HUES64 (cell line): ENCODE results near the gene GPR37L1.

Experiments
- H3K27ac ChIP-seq: 2 replicates; pipeline ENCODE4 v1.7.0; 2013; ENCODE audit warnings: low read depth, low read length, inconsistent platforms
- H3K27me3 ChIP-seq: 2 replicates; pipeline ENCODE4 v1.6.1; 2013; ENCODE audit warnings: mild to moderate bottlenecking, low read length; ENCODE audit not compliant: insufficient read depth
- H3K36me3 ChIP-seq: 2 replicates; pipeline ENCODE4 v1.6.1; 2013; ENCODE audit warnings: mild to moderate bottlenecking, low read length; ENCODE audit not compliant: insufficient read depth
- H3K4me1 ChIP-seq: 2 replicates; pipeline ENCODE4 v1.6.1; 2013; ENCODE audit warnings: mild to moderate bottlenecking, low read length, moderate library complexity; ENCODE audit not compliant: insufficient read depth
- H3K4me3 ChIP-seq: 2 replicates; pipeline ENCODE4 v1.5.1; 2013; ENCODE audit warnings: mild to moderate bottlenecking, low read length, moderate library complexity
- H3K9ac ChIP-seq: 2 replicates; pipeline ENCODE4 v1.6.1; 2013; ENCODE audit warnings: mild to moderate bottlenecking, low read depth, low read length
- H3K9me3 ChIP-seq: 2 replicates; pipeline ENCODE4 v1.6.1; 2013; ENCODE audit warnings: low read depth, low read length; ENCODE audit not compliant: insufficient read depth
- WGBS: fragments of 150-250, 120-280 bp; methylation state at CpG from one replicate; pipeline ENCODE4 v1.1.7; 2013; ENCODE audit warnings: missing lambda C conversion rate; 5-methylcytosine and 5-hydroxymethylcytosine counted together

The GPR37L1 gene

DNA sequence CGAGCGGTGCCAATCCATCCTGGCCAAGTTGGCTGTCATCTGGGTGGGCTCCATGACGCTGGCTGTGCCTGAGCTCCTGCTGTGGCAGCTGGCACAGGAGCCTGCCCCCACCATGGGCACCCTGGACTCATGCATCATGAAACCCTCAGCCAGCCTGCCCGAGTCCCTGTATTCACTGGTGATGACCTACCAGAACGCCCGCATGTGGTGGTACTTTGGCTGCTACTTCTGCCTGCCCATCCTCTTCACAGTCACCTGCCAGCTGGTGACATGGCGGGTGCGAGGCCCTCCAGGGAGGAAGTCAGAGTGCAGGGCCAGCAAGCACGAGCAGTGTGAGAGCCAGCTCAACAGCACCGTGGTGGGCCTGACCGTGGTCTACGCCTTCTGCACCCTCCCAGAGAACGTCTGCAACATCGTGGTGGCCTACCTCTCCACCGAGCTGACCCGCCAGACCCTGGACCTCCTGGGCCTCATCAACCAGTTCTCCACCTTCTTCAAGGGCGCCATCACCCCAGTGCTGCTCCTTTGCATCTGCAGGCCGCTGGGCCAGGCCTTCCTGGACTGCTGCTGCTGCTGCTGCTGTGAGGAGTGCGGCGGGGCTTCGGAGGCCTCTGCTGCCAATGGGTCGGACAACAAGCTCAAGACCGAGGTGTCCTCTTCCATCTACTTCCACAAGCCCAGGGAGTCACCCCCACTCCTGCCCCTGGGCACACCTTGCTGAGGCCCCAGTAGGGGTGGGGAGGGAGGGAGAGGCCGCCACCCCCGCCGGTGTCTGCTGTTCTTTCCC lies 5.3 kb downstream of the GPR37L1 start:
- Histone ChIP-seq H3K9me3 (no peaks in the 10 kb centered on the region), H3K4me1 (no peaks in the 10 kb centered on the region), H3K4me3 (no peak overlapping the region), H3K27me3 (no peaks in the 10 kb centered on the region), H3K27ac (no peak overlapping the region), H3K36me3 (peaks cover under 1% of the 10 kb centered on the region; the same call in 1 of the 2 replicates), H3K9ac (no peak overlapping the region)
- WGBS: 95% methylated on average over 26 of the region's 26 CpGs

DNA sequence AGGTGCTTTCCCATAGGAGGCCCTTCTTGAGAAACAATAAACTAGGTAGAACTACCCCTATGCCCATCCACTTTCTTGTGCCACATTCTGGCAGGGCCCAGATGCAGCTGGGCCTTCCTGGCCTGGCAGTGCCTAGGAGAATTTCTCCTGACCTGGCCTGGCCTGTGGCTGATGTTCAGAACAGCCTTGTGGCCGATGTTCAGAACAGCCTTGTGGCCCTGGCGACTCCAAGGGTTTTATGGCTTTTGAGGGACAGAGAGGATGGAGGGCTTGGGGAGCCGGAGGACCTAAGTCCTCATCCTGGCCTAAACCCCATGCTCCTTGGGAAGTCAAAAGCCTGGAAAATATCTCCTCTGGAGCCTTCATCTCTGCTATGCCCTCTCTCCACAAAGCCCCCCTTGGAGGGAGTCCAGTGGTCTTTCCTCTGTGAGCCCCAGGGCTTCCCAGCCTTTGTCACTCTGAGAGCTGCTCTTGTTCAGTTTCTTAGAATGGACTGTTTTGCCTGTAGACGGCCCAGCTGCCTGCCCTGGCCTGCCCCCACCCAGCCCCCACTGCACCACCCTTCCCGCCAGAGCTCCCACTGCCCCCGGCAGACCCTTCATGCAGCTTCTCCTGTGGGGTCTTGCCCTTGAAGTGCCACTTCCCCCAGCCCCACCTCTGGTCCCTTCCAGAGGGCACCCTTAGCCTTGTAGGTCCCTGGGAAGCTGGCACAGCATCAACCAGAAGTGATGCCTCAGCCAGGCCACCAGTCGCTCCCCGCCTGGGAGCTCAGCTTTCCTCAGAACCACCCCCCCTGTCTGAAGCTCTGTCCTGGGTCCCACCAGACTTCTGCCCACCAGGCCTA lies 7.0 kb downstream of the GPR37L1 start:
- H3K4me1 ChIP-seq: no peaks in the 10 kb centered on the region
- no peaks in the 10 kb centered on the region for H3K27me3 ChIP-seq
- WGBS: 86% methylated on average over 8 of the region's 8 CpGs

DNA sequence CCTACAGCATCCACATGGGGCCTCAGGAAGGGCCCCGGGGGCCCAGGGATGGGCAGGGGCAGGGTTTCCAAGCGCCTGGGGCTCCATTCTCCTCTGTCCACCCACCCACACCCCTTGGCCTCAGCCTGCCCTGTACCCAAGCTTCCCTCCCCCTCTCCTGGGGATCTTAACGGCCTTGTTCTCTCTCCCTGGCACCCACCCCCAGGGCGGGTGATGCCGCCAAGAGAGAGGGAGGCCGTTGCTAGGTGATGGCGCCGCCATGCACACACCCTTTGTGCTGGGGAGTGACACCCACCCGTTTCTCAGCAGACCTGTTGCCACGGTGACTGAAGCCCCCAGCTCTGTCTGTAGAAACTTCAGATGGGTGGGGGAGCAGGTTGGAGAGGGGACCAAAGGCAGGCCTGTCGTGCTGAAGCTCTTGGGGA lies 7.6 kb downstream of the GPR37L1 start:
- Histone ChIP-seq H3K27ac (no peak overlapping the region), H3K9ac (no peak overlapping the region)
- WGBS: 78% methylated on average over 11 of the region's 11 CpGs

More for the DNA sequence above, 7.0 kb downstream of the GPR37L1 start:
- Histone ChIP-seq H3K27ac (no peak overlapping the region), H3K9ac (no peak overlapping the region), H3K4me3 (no peak overlapping the region), H3K36me3 (peaks cover 15% of the 10 kb centered on the region), H3K9me3 (no peaks in the 10 kb centered on the region)

DNA sequence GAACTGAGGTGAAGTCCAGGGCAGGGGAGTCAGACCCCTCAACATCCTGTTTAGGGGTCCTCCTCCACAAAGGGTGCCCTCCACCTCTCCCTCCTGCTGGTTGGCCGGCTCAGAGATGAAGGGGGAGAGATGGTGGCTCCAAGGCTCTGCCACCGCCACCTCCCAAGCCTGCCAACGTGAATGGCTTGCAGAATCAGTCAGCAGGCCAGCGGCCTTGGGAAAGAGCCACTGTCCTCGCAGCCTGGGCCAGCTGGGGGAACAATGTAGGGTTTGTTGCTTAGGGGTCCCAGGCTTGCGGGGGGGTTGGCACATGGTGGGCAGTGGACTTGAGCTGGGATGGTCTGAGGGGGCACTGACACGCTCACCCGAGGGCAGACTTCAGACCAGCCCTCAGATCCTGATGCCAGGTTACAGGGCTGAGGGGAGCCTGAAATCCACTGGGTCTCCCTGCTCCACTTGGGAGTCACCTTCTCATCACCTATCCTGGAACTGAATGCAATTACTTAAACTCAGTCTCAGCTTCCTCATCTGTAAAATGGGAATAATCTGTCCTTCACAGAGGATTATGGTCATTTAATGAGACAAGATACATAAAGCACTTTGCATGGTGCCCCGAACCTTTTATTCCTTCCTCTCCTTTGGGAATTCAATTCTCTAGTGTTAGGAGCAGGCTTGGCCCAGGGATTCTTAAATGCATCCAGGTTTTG lies 8.3 kb downstream of the GPR37L1 start:
- no peaks in the 10 kb centered on the region for H3K27me3 ChIP-seq
- no peaks in the 10 kb centered on the region for H3K4me1 ChIP-seq
- H3K4me3 ChIP-seq: no peak overlapping the region
- H3K9ac ChIP-seq: no peak overlapping the region
- no peaks in the 10 kb centered on the region for H3K9me3 ChIP-seq
- H3K36me3 ChIP-seq: peaks cover 18% of the 10 kb centered on the region
- 81% methylated on average over 9 of the region's 9 CpGs for WGBS
- no peak overlapping the region for H3K27ac ChIP-seq

More for the DNA sequence above, 7.6 kb downstream of the GPR37L1 start:
- H3K36me3 ChIP-seq: peaks cover 18% of the 10 kb centered on the region
- no peaks in the 10 kb centered on the region for H3K27me3 ChIP-seq
- H3K4me3 ChIP-seq: no peak overlapping the region
- H3K4me1 ChIP-seq: no peaks in the 10 kb centered on the region
- H3K9me3 ChIP-seq: no peaks in the 10 kb centered on the region

DNA sequence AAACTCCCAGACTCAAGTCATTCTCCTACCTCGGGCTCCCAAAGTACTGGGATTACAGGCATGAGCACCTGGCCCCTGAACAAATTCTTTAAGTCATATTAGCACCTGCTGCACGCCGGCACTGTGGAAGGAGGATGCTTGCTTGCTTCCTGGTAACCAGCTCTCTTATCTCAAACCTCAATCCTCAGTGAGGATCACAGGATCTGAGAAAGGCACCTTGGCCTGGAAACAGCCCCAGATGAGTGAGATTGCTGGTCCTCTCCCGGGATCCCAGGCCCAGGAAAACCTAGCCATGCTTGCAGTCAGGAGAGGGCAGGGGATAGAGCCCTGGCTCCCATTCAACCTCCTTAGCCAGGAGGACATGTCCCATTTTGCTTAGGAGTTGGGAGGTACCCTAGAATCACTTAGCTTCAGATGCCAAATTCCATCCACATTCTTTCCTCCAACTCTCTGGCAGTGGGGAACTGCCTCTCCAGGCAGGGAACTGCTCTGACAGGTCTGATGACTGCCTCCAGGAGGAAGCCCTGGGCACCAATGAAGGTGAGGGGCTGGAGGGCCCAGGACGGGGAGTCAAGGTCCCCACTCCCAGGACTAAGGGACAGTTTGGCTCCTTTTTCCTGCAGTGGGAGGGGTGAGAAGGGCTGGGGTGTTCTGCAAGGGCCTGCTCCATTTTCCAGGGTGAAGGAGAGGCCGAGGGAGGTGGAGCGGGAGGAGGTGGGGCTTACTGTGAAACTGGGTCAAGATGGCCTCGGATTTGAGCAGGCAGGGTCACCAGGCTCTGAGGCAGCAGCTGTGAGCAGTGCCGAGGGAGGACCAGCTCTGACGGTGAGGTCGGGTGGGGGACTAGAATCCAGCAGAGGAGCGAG lies 9.5 kb downstream of the GPR37L1 start:
- peaks cover 18% of the 10 kb centered on the region for H3K36me3 ChIP-seq
- H3K9me3 ChIP-seq: no peaks in the 10 kb centered on the region
- H3K4me1 ChIP-seq: no peaks in the 10 kb centered on the region
- no peak overlapping the region for H3K4me3 ChIP-seq
- WGBS: 95% methylated on average over 12 of the region's 12 CpGs
- H3K27me3 ChIP-seq: no peaks in the 10 kb centered on the region
- no peak overlapping the region for H3K9ac ChIP-seq
- no peak overlapping the region for H3K27ac ChIP-seq

DNA sequence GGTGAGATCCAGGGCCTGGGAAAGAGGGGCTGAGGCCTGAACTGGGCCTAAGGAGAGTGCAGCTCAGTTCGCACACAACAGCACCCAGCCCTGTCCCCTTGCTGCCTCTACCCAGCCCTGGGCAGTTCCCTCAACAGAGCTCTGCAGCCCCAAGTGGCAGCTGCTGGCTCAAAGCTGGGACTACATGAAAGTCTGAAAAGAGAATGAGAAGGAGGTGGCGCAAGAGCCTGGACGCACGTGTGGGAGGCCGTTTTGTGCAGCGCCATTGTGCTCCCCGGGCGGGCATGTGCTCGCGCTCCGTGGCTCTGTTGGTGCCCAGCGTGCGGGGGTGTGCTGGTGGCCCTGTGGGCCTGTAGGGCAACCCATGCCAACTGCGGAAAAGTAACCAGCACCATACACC lies 10.3 kb downstream of the GPR37L1 start:
- H3K27ac ChIP-seq: no peak overlapping the region
- no peaks in the 10 kb centered on the region for H3K4me1 ChIP-seq
- WGBS: 97% methylated on average over 14 of the region's 14 CpGs
- no peaks in the 10 kb centered on the region for H3K27me3 ChIP-seq
- no peak overlapping the region for H3K4me3 ChIP-seq
- no peak overlapping the region for H3K9ac ChIP-seq
- peaks cover 24% of the 10 kb centered on the region for H3K36me3 ChIP-seq
- H3K9me3 ChIP-seq: no peaks in the 10 kb centered on the region

DNA sequence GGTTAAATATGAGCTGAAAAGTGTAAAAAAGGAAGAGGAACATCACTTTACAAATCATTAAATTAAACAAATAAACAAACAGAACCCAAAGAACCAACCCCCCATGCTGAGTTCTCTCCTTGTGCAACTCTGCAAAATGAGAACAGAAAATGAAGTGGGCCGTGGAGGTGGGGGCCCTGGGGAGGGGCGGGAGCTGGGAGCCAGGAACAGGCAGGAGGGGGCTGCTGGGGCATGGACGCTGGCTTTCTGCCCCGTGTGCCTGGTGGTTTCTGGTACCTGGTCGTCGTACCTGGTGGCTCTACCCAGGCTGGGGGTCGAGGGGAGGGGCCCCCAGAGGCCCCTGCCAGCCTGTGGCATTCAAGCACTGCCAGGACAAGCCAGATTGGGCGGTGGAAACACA lies 10.8 kb downstream of the GPR37L1 start:
- WGBS: 95% methylated on average over 8 of the region's 8 CpGs
- H3K36me3 ChIP-seq: peaks cover 24% of the 10 kb centered on the region
- no peak overlapping the region for H3K4me3 ChIP-seq
- no peak overlapping the region for H3K27ac ChIP-seq
- H3K9ac ChIP-seq: no peak overlapping the region
- no peaks in the 10 kb centered on the region for H3K4me1 ChIP-seq
- no peaks in the 10 kb centered on the region for H3K27me3 ChIP-seq
- no peaks in the 10 kb centered on the region for H3K9me3 ChIP-seq

DNA sequence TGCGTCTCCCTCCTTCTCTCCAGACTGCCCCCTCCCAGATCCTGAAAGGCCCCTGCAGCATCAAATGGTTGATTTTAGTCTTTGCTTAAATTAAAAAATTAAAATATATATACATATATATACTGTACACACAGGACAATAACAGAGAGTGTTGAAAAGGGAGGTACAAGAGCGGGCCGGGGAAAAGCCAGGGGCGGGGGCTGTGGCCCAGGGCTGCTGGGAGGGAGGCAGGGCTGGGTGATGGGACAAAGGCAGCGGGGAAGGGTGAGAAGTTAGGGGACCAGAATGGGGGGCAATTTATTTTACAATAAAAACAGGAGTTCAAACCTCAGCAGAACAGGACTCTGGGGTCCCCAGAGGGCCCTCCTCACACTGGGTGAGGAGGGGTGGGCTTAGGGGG lies 11.3 kb downstream of the GPR37L1 start:
- no peak overlapping the region for H3K27ac ChIP-seq
- no peaks in the 10 kb centered on the region for H3K27me3 ChIP-seq

DNA sequence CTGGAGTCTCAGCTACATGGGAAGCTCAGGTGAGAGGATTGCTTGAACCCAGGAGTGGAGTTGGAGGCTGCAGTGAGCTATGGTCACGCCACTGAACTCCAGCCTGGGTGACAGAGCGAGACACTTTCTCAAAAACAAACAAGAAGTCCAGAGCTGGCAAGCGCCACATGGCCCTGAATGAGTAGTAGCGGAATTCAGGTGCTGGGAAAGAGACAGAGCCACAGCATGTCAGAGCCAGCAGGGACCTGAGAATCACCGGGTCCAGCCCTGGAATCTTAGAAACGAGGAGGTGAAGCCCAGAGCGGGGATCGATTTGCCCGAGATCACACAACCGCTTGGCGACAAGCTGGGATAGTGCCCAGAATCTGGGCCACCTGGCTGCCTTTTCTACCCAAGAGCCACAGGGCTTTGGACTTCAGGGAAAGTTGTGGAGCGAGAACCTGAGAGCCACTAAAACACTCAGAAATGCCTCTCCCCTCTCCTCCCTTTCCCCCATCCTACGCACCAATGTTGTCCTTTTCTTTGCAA lies 12.0 kb downstream of the GPR37L1 start:
- H3K36me3 ChIP-seq: peaks cover 24% of the 10 kb centered on the region
- H3K9me3 ChIP-seq: no peaks in the 10 kb centered on the region
- H3K9ac ChIP-seq: no peak overlapping the region
- no peak overlapping the region for H3K4me3 ChIP-seq
- no peaks in the 10 kb centered on the region for H3K4me1 ChIP-seq
- H3K27ac ChIP-seq: no peak overlapping the region
- 94% methylated on average over 13 of the region's 13 CpGs for WGBS
- H3K27me3 ChIP-seq: no peaks in the 10 kb centered on the region

More for the DNA sequence above, 11.3 kb downstream of the GPR37L1 start:
- WGBS: 99% methylated on average over 5 of the region's 5 CpGs
- Histone ChIP-seq H3K9ac (no peak overlapping the region), H3K36me3 (peaks cover 24% of the 10 kb centered on the region), H3K4me3 (no peak overlapping the region), H3K4me1 (no peaks in the 10 kb centered on the region), H3K9me3 (no peaks in the 10 kb centered on the region)

DNA sequence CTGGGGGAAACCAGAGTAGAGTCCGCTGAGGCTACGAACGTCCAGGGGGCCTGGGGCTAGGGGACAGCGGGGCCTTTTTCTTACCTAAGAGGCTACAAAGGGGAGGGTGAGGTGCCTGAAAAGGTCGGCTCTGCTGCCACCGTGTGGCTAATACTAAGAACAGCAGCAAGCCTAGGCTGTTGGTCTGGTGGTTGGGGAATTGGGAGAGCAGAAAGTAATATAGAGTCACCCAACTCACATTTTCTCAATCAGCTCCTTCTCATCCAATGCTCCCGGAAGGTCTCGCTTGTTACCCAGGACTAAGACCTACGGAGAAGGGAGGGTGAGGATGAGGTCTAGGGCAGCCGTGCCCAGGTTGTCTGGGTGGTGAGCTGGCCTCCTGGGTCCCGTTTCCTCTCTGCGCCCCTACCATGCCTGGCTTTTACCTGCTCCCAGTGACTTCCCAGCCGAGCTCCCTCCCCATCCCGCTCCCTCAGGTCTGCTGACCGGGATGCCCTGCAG lies 12.6 kb downstream of the GPR37L1 start:
- Histone ChIP-seq H3K36me3 (peaks cover 24% of the 10 kb centered on the region), H3K9ac (no peak overlapping the region), H3K27ac (peak overlapping the region; percentile 13; the same call in 1 of the 2 replicates), H3K4me1 (no peaks in the 10 kb centered on the region), H3K4me3 (no peak overlapping the region), H3K9me3 (no peaks in the 10 kb centered on the region), H3K27me3 (no peaks in the 10 kb centered on the region)
- 48% methylated on average over 15 of the region's 15 CpGs for WGBS
